Fibroblast of the conjunctiva (primary cell): ENCODE results near the gene CREB3.

ENCODE experiments used
- DNase-seq: peaks from one replicate; pipeline ENCODE4 v3.0.0-alpha.2; 2010; ENCODE audit warnings: low read depth

Gene CREB3

GRCh38 chr9:35781066-35781465 is 48.6 kb downstream of the CREB3 start:
- DNase-seq = no peak

GRCh38 chr9:35783418-35783817 is 51.0 kb downstream of the CREB3 start:
- no peak for DNase-seq
